BE2C (cell line): ENCODE measurements around the gene WWOX.

Source experiments
- DNase-seq: peaks from one replicate; pipeline ENCODE4 v3.0.0-alpha.2; 2020
- H3K27me3 ChIP-seq: fragments of 250-450 bp; sonication (Bioruptor Pico); 2 replicates; pipeline ENCODE4 v1.5.1; 2020; ENCODE audit warnings: mild to moderate bottlenecking
- H3K36me3 ChIP-seq: fragments of 250-450 bp; sonication (Bioruptor Pico); 2 replicates; pipeline ENCODE4 v1.5.1; 2020; ENCODE audit warnings: mild to moderate bottlenecking
- H3K4me1 ChIP-seq: fragments of 250-450 bp; sonication (Bioruptor Pico); 2 replicates; pipeline ENCODE4 v1.5.1; 2020
- H3K4me3 ChIP-seq: 2 replicates; pipeline ENCODE4 v1.5.1; 2011; ENCODE audit warnings: low read depth, low read length
- H3K9me3 ChIP-seq: fragments of 250-450 bp; sonication (Bioruptor Pico); 2 replicates; pipeline ENCODE4 v1.5.1; 2020
- CTCF ChIP-seq: IDR thresholded peaks from 2 replicates; pipeline ENCODE4 v1.5.1; 2012; ENCODE audit warnings: mild to moderate bottlenecking, low read depth, low read length

Gene WWOX

GRCh38 chr16:79042141-79042540 is 942.7 kb downstream of the WWOX start:
- H3K36me3 ChIP-seq = no peaks in the 10 kb centered on the region
- no peaks in the 10 kb centered on the region for H3K9me3 ChIP-seq
- no peak overlapping the region for H3K4me3 ChIP-seq
- no peaks in the 10 kb centered on the region for H3K27me3 ChIP-seq
- DNase-seq = no peak
- H3K4me1 ChIP-seq = no peaks in the 10 kb centered on the region
- TF ChIP-seq CTCF = no peak

- Histone ChIP-seq H3K9me3 (no peaks in the 10 kb centered on the region), H3K4me1 (no peaks in the 10 kb centered on the region), H3K27me3 (no peaks in the 10 kb centered on the region), H3K36me3 (no peaks in the 10 kb centered on the region), H3K4me3 (no peak overlapping the region)
- no peak for DNase-seq
- TF ChIP-seq CTCF = no peak
These were observed 943.4 kb downstream of the WWOX start for GRCh38 chr16:79042886-79043285.

GRCh38 chr16:79045191-79045590 is 945.7 kb downstream of the WWOX start:
- no peak for DNase-seq
- H3K36me3 ChIP-seq = no peaks in the 10 kb centered on the region
- H3K4me3 ChIP-seq = no peak overlapping the region
- no peaks in the 10 kb centered on the region for H3K4me1 ChIP-seq
- TF ChIP-seq CTCF = no peak
- H3K9me3 ChIP-seq = no peaks in the 10 kb centered on the region
- H3K27me3 ChIP-seq = no peaks in the 10 kb centered on the region

GRCh38 chr16:79047337-79047736 is 947.9 kb downstream of the WWOX start:
- DNase-seq = no peak
- Histone ChIP-seq H3K36me3 (no peaks in the 10 kb centered on the region), H3K27me3 (no peaks in the 10 kb centered on the region), H3K9me3 (no peaks in the 10 kb centered on the region), H3K4me3 (no peak overlapping the region), H3K4me1 (no peaks in the 10 kb centered on the region)
- peak; percentile 12; the same call in 1 of the 2 replicates for TF ChIP-seq CTCF

- no peak for DNase-seq
- H3K36me3 ChIP-seq = no peaks in the 10 kb centered on the region
- no peak overlapping the region for H3K4me3 ChIP-seq
- no peak for TF ChIP-seq CTCF
- H3K4me1 ChIP-seq = no peaks in the 10 kb centered on the region
- no peaks in the 10 kb centered on the region for H3K9me3 ChIP-seq
- no peaks in the 10 kb centered on the region for H3K27me3 ChIP-seq
These were observed 949.6 kb downstream of the WWOX start for GRCh38 chr16:79049040-79049439.

- Histone ChIP-seq H3K4me1 (no peaks in the 10 kb centered on the region), H3K9me3 (no peaks in the 10 kb centered on the region), H3K36me3 (no peaks in the 10 kb centered on the region), H3K4me3 (no peak overlapping the region), H3K27me3 (no peaks in the 10 kb centered on the region)
- no peak for TF ChIP-seq CTCF
- no peak for DNase-seq
These were observed 950.6 kb downstream of the WWOX start for GRCh38 chr16:79050063-79050462.
